HuH-7.5 (cell line): ENCODE data around the gene LY6G6D.

ENCODE experiments used
- DNase-seq: peaks from one replicate; pipeline ENCODE4 v3.0.0; 2011; ENCODE audit warnings: low spot score

Gene LY6G6D

GRCh38 chr6:31736768-31737314, 21.7 kb downstream of the LY6G6D start:
- DNase-seq: no peak

- peak; percentile 60 for DNase-seq
Measured at GRCh38 chr6:31737315-31737990, 22.3 kb downstream of the LY6G6D start.

GRCh38 chr6:31737991-31738979, 23.1 kb downstream of the LY6G6D start:
- peak; percentile 66 for DNase-seq

- peak; percentile 85 for DNase-seq
Measured at GRCh38 chr6:31739639-31740396, 24.7 kb downstream of the LY6G6D start, which contains the start of gene MSH5. Gene MSH5, plus strand, starts transcription at chr6:31740005. Its CDS starts 462 bp downstream, at chr6:31740467.

- no peak for DNase-seq
Measured at GRCh38 chr6:31740397-31741223, 25.5 kb downstream of the LY6G6D start.

- DNase-seq: no peak
Measured at GRCh38 chr6:31741815-31742214, 26.7 kb downstream of the LY6G6D start.

- no peak for DNase-seq
Measured at GRCh38 chr6:31742894-31743293, 27.7 kb downstream of the LY6G6D start.

- DNase-seq: no peak
Measured at GRCh38 chr6:31744422-31744821, 29.3 kb downstream of the LY6G6D start.

GRCh38 chr6:31749301-31750036, 34.3 kb downstream of the LY6G6D start:
- no peak for DNase-seq

- no peak for DNase-seq
Measured at GRCh38 chr6:31750411-31751022, 35.4 kb downstream of the LY6G6D start.

- DNase-seq: no peak
Measured at GRCh38 chr6:31752739-31753319, 37.7 kb downstream of the LY6G6D start.

GRCh38 chr6:31758281-31758680, 43.1 kb downstream of the LY6G6D start:
- no peak for DNase-seq

GRCh38 chr6:31760790-31761189, 45.6 kb downstream of the LY6G6D start:
- DNase-seq: no peak

GRCh38 chr6:31761343-31761742, 46.2 kb downstream of the LY6G6D start:
- DNase-seq: no peak

- no peak for DNase-seq
Measured at GRCh38 chr6:31762356-31762755, 47.2 kb downstream of the LY6G6D start, which contains the start of gene SAPCD1. Gene SAPCD1, plus strand, starts transcription at chr6:31762656. Its CDS starts 399 bp downstream, at chr6:31763055.

GRCh38 chr6:31762878-31763618, 47.9 kb downstream of the LY6G6D start:
- DNase-seq: no peak

- no peak for DNase-seq
Measured at GRCh38 chr6:31763619-31763940, 48.4 kb downstream of the LY6G6D start.

GRCh38 chr6:31764198-31764597, 49.0 kb downstream of the LY6G6D start:
- no peak for DNase-seq

GRCh38 chr6:31765559-31765909, 50.4 kb downstream of the LY6G6D start:
- DNase-seq: no peak
